Measurements from ENCODE around the gene HLF. TPM values are rescaled to one million over a fixed set of nuclear protein-coding genes. Genes with fewer than 3 reads are reported as not detected.

HLF gene
- total and polyA plus RNA-seq, 10 of the 15 experiments (the other 5 are each of a cell fraction or from before 2014, with no cell fraction given): 0.01 to 0.33 (median 0.20) TPM; not detected in 3

DNA sequence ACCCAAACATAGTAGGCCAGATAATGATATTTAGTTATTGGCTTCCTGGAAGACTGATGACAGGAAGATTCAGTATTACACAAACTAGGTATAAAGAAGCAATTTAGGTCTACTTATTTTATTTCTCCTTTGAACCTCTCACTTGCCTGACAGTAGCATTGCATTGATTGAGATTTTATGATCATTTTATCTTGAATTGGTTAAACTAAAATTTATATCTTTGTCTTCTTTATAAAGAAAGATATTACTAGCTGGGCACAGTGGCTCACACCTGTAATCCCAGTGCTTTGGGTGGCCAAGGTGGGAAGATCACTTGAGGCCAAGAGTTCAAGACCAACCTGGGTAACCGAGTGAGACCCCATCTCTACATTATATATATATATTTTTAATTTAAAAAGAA lies 14.4 kb downstream of the HLF start (continued):
- TF ChIP-seq, protein P1, sequence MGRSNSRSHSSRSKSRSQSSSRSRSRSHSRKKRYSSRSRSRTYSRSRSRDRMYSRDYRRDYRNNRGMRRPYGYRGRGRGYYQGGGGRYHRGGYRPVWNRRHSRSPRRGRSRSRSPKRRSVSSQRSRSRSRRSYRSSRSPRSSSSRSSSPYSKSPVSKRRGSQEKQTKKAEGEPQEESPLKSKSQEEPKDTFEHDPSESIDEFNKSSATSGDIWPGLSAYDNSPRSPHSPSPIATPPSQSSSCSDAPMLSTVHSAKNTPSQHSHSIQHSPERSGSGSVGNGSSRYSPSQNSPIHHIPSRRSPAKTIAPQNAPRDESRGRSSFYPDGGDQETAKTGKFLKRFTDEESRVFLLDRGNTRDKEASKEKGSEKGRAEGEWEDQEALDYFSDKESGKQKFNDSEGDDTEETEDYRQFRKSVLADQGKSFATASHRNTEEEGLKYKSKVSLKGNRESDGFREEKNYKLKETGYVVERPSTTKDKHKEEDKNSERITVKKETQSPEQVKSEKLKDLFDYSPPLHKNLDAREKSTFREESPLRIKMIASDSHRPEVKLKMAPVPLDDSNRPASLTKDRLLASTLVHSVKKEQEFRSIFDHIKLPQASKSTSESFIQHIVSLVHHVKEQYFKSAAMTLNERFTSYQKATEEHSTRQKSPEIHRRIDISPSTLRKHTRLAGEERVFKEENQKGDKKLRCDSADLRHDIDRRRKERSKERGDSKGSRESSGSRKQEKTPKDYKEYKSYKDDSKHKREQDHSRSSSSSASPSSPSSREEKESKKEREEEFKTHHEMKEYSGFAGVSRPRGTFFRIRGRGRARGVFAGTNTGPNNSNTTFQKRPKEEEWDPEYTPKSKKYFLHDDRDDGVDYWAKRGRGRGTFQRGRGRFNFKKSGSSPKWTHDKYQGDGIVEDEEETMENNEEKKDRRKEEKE (IDR thresholded peaks at IDR 0.05): no peak
- TF ChIP-seq, protein P2, sequence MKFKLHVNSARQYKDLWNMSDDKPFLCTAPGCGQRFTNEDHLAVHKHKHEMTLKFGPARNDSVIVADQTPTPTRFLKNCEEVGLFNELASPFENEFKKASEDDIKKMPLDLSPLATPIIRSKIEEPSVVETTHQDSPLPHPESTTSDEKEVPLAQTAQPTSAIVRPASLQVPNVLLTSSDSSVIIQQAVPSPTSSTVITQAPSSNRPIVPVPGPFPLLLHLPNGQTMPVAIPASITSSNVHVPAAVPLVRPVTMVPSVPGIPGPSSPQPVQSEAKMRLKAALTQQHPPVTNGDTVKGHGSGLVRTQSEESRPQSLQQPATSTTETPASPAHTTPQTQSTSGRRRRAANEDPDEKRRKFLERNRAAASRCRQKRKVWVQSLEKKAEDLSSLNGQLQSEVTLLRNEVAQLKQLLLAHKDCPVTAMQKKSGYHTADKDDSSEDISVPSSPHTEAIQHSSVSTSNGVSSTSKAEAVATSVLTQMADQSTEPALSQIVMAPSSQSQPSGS (IDR thresholded peaks at IDR 0.05; ENCODE audit: low read length): no peak
- no peak for TF ChIP-seq STAT3 (IDR thresholded peaks at IDR 0.05; ENCODE audit: low read depth, low read length)
- TF ChIP-seq ZNF217 (IDR thresholded peaks at IDR 0.05): no peak
- TF ChIP-seq RELA (IDR thresholded peaks at IDR 0.05; ENCODE audit: borderline replicate concordance, partially characterized antibody): no peak

DNA sequence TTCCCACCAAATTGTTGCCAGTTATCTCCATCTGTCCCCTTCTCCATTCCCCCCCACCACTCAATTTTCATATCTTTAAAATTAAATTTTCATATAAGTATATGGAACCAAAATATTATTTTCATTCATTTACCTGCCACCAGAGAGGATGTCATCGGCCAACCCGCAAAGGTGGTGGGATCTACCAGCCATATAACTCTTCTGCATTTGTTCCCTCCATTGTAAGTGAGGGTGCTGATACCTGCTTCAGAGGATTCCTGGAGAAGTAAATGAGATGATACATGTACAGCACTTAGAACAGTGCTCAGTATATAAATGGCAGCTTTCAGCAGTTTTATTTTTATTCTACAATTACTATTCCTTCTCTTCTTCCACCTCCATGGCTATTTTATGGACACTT lies 15.0 kb downstream of the HLF start:
- in situ Hi-C loops (cut with MboI): no loop called here
- H3K4me3 ChIP-seq: no peak overlapping the region
- ATAC-seq: no peak
- H3K4me2 ChIP-seq (ENCODE audit: control insufficient read depth, insufficient read depth): no peak overlapping the region
- no peaks in the 10 kb centered on the region for H3K79me2 ChIP-seq (ENCODE audit: control insufficient read depth, insufficient read depth, low read length)
- no peak overlapping the region for H3K9ac ChIP-seq (ENCODE audit: control insufficient read depth, insufficient read depth, low read length)
- H3K9me3 ChIP-seq (replicated peaks; ENCODE audit: control insufficient read depth, insufficient read depth, low read length): no peaks in the 10 kb centered on the region
- H3K27me3 ChIP-seq (replicated peaks in 1 of 2; ENCODE audit: control insufficient read depth in 2 of 2, insufficient read depth in 2 of 2, low read length in 1 of 2): no peaks in the 10 kb centered on the region
- H3K27ac ChIP-seq (ENCODE audit: control insufficient read depth, insufficient read depth): no peak overlapping the region
- intact Hi-C loops (cut with micrococcal nuclease; ENCODE audit: unreplicated experiment): no loop called here
- SMC1A ChIA-PET (ENCODE audit: uncharacterized antibody, unreplicated experiment): no interaction called here
- TF ChIP-seq NRF1 (conservative IDR thresholded peaks at IDR 0.05; ENCODE audit: low read depth, low read length): no peak
- no peak for TF ChIP-seq TBL1XR1 (IDR thresholded peaks at IDR 0.05; ENCODE audit: low read depth, low read length)
- TF ChIP-seq NFYA (IDR thresholded peaks at IDR 0.05; ENCODE audit: borderline replicate concordance, low read depth, low read length): no peak
- TF ChIP-seq ZNF24 (IDR thresholded peaks at IDR 0.05): no peak
- no peak for TF ChIP-seq SRF (IDR thresholded peaks at IDR 0.05; ENCODE audit: low read depth in 2 of 2, low read length in 2 of 2)
- TF ChIP-seq CHD2 (IDR thresholded peaks at IDR 0.05; ENCODE audit: borderline replicate concordance, low read depth, low read length): no peak
- no peak for TF ChIP-seq RB1 (IDR thresholded peaks at IDR 0.05; ENCODE audit: borderline replicate concordance)
- no peak for TF ChIP-seq STAT3 (IDR thresholded peaks at IDR 0.05; ENCODE audit: low read depth, low read length)
- no peak for TF ChIP-seq IKZF1 (conservative IDR thresholded peaks at IDR 0.05)
- no peak for TF ChIP-seq GABPA (IDR thresholded peaks at IDR 0.05; ENCODE audit: low read depth)
- no peak for TF ChIP-seq EGR1 (IDR thresholded peaks at IDR 0.05; ENCODE audit: borderline replicate concordance in 1 of 2, low read depth in 2 of 2, low read length in 2 of 2)
- TF ChIP-seq NR2F1 (conservative IDR thresholded peaks at IDR 0.05): no peak
- TF ChIP-seq, protein P3, sequence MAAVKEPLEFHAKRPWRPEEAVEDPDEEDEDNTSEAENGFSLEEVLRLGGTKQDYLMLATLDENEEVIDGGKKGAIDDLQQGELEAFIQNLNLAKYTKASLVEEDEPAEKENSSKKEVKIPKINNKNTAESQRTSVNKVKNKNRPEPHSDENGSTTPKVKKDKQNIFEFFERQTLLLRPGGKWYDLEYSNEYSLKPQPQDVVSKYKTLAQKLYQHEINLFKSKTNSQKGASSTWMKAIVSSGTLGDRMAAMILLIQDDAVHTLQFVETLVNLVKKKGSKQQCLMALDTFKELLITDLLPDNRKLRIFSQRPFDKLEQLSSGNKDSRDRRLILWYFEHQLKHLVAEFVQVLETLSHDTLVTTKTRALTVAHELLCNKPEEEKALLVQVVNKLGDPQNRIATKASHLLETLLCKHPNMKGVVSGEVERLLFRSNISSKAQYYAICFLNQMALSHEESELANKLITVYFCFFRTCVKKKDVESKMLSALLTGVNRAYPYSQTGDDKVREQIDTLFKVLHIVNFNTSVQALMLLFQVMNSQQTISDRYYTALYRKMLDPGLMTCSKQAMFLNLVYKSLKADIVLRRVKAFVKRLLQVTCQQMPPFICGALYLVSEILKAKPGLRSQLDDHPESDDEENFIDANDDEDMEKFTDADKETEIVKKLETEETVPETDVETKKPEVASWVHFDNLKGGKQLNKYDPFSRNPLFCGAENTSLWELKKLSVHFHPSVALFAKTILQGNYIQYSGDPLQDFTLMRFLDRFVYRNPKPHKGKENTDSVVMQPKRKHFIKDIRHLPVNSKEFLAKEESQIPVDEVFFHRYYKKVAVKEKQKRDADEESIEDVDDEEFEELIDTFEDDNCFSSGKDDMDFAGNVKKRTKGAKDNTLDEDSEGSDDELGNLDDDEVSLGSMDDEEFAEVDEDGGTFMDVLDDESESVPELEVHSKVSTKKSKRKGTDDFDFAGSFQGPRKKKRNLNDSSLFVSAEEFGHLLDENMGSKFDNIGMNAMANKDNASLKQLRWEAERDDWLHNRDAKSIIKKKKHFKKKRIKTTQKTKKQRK (IDR thresholded peaks at IDR 0.05; ENCODE audit: low read depth, low read length): no peak
- DNase-seq (ENCODE audit: low read depth, low spot score): no peak
- no peak for FAIRE-seq
- 94% methylated on average over 2 of the region's 2 CpGs for WGBS (ENCODE audit: insufficient coverage, insufficient replicate concordance, low lambda C conversion rate, missing lambda C conversion rate)
- BruUV-seq (replicated peaks): no TSS peak
- POLR2A ChIA-PET: no interaction called here
- CTCF ChIA-PET: no interaction called here
- RAD21 ChIA-PET (ENCODE audit: unreplicated experiment): no interaction called here
- no peaks in the 10 kb centered on the region for H3K4me1 ChIP-seq (ENCODE audit: control insufficient read depth, insufficient read depth, low read length)
- H2AFZ ChIP-seq (ENCODE audit: control insufficient read depth, low read depth, low read length): no peak overlapping the region
- no peaks in the 10 kb centered on the region for H4K20me1 ChIP-seq (ENCODE audit: control insufficient read depth, insufficient read depth)
- H3K36me3 ChIP-seq (ENCODE audit: control insufficient read depth in 2 of 2, insufficient read depth in 2 of 2, low read length in 1 of 2): no peaks in the 10 kb centered on the region

Measured in GM12878 (cell line).